Islet of Langerhans (tissue), 1 donor: ENCODE results near the gene BRCC3.
"Not testable (repeated sequence)": the region's sequence is repeated elsewhere in the genome, so short reads cannot be mapped to it uniquely, and the experiment has no call there.

Experiments
- FAIRE-seq: peaks from one replicate; lab custom pipeline; 2011; peaks lifted over from hg19 to GRCh38; lab: Jason Lieb, UNC

BRCC3 gene

GRCh38 chrX:155144926-155145325 is 73.6 kb downstream of the BRCC3 start:
- no peak for FAIRE-seq

GRCh38 chrX:155147612-155148011 is 76.3 kb downstream of the BRCC3 start:
- not testable (repeated sequence) for FAIRE-seq

GRCh38 chrX:155148166-155148565 is 76.9 kb downstream of the BRCC3 start:
- not testable (repeated sequence) for FAIRE-seq

- no peak for FAIRE-seq
Observed at GRCh38 chrX:155148724-155149537, 77.6 kb downstream of the BRCC3 start.

- no peak for FAIRE-seq
Observed at GRCh38 chrX:155169881-155170280, 98.6 kb downstream of the BRCC3 start.
